ENCODE data around the gene ARL6IP4.

Gene ARL6IP4

GRCh38 chr12:122986258-122986871 lies 5.9 kb downstream of the ARL6IP4 start:
- no peak for TF ChIP-seq CTCF (IDR thresholded peaks at IDR 0.05)
- H3K4me3 ChIP-seq (ENCODE audit: low read depth, low read length): no peak overlapping the region
- no peak overlapping the region for H3K9ac ChIP-seq
- H3K27ac ChIP-seq: no peak overlapping the region
- peaks cover 2% of the 10 kb centered on the region for H3K79me2 ChIP-seq
- H3K9me3 ChIP-seq (ENCODE audit: control insufficient read depth, low read length): no peaks in the 10 kb centered on the region
- no peaks in the 10 kb centered on the region for H3K27me3 ChIP-seq (ENCODE audit: control insufficient read depth, insufficient read depth, low read length)
- no peaks in the 10 kb centered on the region for H3K36me3 ChIP-seq (ENCODE audit: control insufficient read depth, insufficient read depth, low read length)
- H3K4me1 ChIP-seq: peaks cover 28% of the 10 kb centered on the region
- no peak overlapping the region for H3K4me2 ChIP-seq (ENCODE audit: low read length)
- no peak overlapping the region for H2AFZ ChIP-seq

GRCh38 chr12:122987086-122987951 lies 6.8 kb downstream of the ARL6IP4 start:
- no peaks in the 10 kb centered on the region for H3K79me2 ChIP-seq
- H2AFZ ChIP-seq: no peak overlapping the region
- H3K4me3 ChIP-seq (ENCODE audit: low read depth, low read length): no peak overlapping the region
- peaks cover 22% of the 10 kb centered on the region for H3K4me1 ChIP-seq
- no peak overlapping the region for H3K4me2 ChIP-seq (ENCODE audit: low read length)
- H3K9ac ChIP-seq: no peak overlapping the region
- no peaks in the 10 kb centered on the region for H3K36me3 ChIP-seq (ENCODE audit: control insufficient read depth, insufficient read depth, low read length)
- no peaks in the 10 kb centered on the region for H3K9me3 ChIP-seq (ENCODE audit: control insufficient read depth, low read length)
- no peaks in the 10 kb centered on the region for H3K27me3 ChIP-seq (ENCODE audit: control insufficient read depth, insufficient read depth, low read length)
- no peak for TF ChIP-seq CTCF (IDR thresholded peaks at IDR 0.05)
- no peak overlapping the region for H3K27ac ChIP-seq

GRCh38 chr12:122988036-122988435 lies 7.6 kb downstream of the ARL6IP4 start:
- Histone ChIP-seq H2AFZ (no peak overlapping the region), H3K79me2 (no peaks in the 10 kb centered on the region), H3K9me3 (ENCODE audit: control insufficient read depth, low read length) (no peaks in the 10 kb centered on the region), H3K4me1 (peaks cover 18% of the 10 kb centered on the region), H3K27me3 (ENCODE audit: control insufficient read depth, insufficient read depth, low read length) (no peaks in the 10 kb centered on the region), H3K36me3 (ENCODE audit: control insufficient read depth, insufficient read depth, low read length) (no peaks in the 10 kb centered on the region), H3K9ac (no peak overlapping the region), H3K4me2 (ENCODE audit: low read length) (no peak overlapping the region), H3K4me3 (ENCODE audit: low read depth, low read length) (no peak overlapping the region), H3K27ac (no peak overlapping the region)
- no peak for TF ChIP-seq CTCF (IDR thresholded peaks at IDR 0.05)

- no peak overlapping the region for H2AFZ ChIP-seq
- no peak overlapping the region for H3K27ac ChIP-seq
- TF ChIP-seq CTCF (IDR thresholded peaks at IDR 0.05): no peak
- H3K4me3 ChIP-seq (ENCODE audit: low read depth, low read length): no peak overlapping the region
- H3K9me3 ChIP-seq (ENCODE audit: control insufficient read depth, low read length): no peaks in the 10 kb centered on the region
- no peak overlapping the region for H3K9ac ChIP-seq
- no peaks in the 10 kb centered on the region for H3K79me2 ChIP-seq
- H3K4me2 ChIP-seq (ENCODE audit: low read length): no peak overlapping the region
- peaks cover 18% of the 10 kb centered on the region for H3K4me1 ChIP-seq
- no peaks in the 10 kb centered on the region for H3K27me3 ChIP-seq (ENCODE audit: control insufficient read depth, insufficient read depth, low read length)
- H3K36me3 ChIP-seq (ENCODE audit: control insufficient read depth, insufficient read depth, low read length): no peaks in the 10 kb centered on the region
Observed at GRCh38 chr12:122988612-122989212, 8.2 kb downstream of the ARL6IP4 start.

Measured in parathyroid adenoma (tissue), 2 donors.